Measurements from ENCODE around the gene COL21A1.
A peak's percentile ranks its signal among the peaks of the same experiment; 100 is the strongest.
"Not testable (repeated sequence)": the region's sequence is repeated elsewhere in the genome, so short reads cannot be mapped to it uniquely, and the experiment has no call there.

The COL21A1 gene

GRCh38 chr6:56246881-56247653, at the start of gene COL21A1:
COL21A1 (minus strand) TSS chr6:56247580; CDS start chr6:56182618, 64,962 bp downstream.
- no peak for DNase-seq

DNA sequence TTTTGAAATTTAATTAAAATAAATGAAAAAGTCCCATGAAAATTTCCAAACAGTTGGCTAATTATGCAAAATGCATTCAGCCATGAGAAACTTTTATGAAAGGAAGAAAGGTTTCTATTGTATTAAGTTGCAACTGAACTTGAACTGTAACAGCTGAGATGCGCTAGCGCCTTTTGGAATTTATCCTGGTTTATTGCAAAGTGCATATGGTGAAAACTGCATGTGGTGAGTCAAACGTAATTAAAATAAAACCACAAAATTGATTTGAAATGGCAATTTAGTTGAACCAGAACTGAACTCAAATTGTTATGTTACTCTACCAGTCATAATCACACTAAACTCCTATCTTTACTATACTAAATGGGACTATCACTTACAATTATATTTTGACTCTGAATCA, 46.4 kb upstream of the COL21A1 start:
- DNase-seq: no peak

- peak in 1 of 2 donors; percentile 3 for DNase-seq
These were observed 45.3 kb upstream of the COL21A1 start for GRCh38 chr6:56292505-56293181.

DNA sequence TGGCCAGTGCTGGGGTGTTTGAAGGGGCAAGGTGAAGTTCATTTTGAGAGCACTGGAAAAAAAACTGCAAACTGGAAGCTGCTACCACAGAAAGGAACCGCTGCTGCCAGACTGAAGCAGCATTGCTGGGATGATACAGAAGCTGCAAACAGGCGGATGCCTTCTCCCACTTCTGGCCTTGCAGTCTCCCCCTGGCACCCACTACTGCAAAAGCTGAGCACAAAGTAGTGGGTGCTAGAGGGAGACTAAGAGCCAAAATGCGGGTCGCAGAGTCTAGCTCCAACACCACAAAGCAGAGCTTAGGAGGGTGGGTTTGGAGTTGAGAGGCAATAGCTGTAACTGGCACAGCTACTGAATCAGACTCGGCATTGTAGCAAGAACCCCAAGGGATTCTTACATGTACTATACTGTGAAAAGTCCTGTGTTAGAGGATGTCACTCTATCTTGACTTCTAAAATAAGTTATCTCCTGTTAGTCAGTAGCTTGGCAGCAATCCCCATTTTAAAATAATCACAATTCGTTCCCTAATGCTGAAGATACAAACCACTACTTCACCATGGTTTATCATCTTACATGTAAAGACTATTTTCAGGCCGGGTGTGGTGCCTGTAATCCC, 44.0 kb upstream of the COL21A1 start:
- DNase-seq: no peak

DNA sequence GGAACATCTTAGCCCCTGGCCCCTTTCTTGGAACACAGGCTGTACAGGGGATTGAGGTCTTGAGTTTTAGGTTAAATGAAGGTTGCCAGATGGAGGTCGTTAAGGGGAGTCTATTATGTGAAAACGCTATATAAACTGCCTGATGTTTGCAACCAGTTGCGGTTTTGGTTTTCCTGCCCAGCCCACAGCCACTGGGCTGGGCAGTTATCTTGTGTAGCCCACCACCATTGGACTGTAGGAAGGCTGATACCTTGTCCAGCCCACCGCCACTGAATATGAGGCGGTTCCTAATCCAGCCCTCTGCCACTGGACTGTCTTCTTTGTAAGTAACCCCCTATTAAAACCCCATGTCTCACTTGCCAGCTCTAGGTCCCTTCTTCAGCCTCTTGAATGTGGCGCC, 42.3 kb upstream of the COL21A1 start:
- DNase-seq: no peak

GRCh38 chr6:56288347-56288746, 41.0 kb upstream of the COL21A1 start:
- no peak for DNase-seq

GRCh38 chr6:56282391-56282790, 35.0 kb upstream of the COL21A1 start:
- no peak for DNase-seq

GRCh38 chr6:56280126-56280525, 32.7 kb upstream of the COL21A1 start:
- DNase-seq: no peak

- no peak for DNase-seq
These were observed 32.1 kb upstream of the COL21A1 start for GRCh38 chr6:56279331-56280080.

- DNase-seq: no peak
These were observed 30.8 kb upstream of the COL21A1 start for GRCh38 chr6:56278171-56278591.

DNA sequence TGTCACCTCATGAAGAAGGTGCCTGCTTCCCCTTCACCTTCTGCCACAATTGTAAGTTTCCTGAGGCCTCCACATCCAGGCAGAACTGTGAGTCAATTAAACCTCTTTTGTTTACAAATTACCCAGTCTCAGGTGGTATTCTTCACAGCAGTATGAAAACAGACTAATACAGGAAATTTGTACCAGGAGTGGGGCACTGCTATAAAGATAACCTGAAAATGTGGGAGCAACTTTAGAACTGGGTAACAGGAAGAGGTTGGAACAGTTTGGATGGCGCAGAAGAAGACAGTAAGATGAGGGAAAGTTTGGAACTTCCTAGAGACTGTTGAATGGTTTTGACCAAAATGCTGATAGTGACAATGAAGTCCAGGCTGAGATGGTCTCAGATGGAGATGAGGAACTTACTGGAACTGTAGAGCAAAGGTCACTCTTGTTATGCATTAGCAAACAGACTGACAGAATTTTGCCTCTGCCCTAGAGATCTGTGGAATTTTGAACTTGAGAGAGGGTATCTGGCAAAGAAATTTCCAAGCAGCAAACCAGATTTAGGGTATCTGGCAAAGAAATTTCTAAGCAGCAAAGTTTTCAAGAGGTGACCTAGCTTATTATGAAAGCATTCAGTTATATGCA, 23.5 kb upstream of the COL21A1 start:
- no peak for DNase-seq

DNA sequence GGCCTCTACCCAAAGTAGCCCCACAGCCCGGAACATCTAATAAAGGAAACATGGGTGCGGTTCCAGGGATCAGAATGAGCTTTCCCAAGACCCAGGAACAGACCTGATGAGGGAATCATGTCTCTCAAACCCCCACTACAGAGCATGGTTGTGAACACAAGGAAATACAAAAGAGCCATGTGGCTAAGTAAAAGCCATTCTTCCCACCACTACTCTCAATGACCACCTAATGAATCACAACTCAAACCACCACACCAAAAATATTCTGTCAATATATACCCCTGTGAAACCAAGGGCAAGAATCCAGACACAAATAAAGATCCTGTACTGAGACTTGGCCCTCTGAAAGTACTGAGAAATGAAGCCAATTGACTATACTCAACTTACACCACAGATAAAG, 20.9 kb upstream of the COL21A1 start:
- DNase-seq: no peak

DNA sequence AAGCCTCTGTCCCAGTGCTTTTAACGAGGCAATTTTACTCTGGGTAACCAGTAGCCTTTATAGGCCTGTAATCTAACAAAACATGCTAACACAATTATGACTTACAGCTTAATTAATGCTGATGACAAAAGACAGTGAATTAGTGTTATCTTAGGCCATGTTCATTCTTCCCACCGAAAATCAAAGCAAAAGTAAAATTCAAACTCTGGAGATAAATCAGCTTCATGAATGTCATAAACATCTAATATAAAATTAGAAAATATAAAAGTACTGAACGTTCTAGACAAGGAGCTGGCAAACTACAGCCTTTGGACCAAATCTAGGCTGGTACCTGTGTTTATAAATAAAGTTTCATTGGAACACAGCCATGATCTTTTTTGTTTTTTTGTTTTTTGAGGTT, 18.6 kb upstream of the COL21A1 start:
- DNase-seq: no peak

DNA sequence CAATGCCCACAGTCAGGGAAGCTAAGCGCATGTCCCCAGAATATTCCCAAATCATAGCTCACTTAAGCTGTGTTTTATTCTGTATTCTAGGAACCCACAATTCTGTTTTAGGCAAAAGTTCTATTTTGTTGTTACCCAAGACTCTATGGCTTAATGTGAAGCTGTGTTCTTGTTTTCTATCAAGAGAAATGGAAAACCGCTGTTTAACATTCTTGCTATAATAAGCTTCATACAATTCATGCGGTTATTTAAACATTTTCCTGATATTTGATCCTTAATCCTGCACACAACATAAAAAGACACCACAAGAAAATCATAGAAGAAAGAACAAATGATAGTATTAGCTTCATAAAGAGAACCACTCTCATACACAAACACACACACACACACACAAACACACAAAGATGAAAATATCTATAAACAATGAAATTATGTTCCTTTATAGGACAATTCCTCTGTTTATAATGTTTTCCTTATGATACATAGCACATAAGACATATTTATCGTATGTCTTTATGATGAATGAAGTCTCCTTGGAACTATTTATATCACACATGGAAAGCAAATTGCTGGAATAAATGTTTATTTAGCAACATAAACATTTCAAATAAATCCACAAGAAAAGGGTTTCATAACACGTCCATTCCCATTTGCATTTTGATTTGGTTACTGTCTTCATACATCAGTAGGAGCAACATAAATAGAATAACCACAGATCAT, 16.4 kb upstream of the COL21A1 start:
- DNase-seq: no peak

DNA sequence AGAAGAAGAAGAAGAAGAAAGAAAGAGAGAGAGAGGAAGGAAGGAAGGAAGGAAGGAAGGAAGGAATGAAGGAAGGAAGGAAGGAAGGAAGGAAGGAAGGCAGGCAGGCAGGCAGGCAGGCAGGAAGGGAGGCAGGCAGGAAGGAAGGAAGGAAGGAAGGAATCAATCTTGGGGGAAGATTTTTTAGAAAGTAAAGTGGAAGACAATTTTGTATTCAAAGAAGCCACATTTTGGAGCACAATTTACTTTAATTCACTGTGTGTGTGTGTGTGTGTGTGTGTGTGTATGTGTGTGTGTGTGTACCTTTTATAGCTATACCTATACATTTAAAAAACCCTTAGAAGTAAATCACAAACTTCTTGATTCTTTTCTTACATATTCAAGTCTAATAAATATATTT, 13.2 kb upstream of the COL21A1 start:
- DNase-seq: not testable (repeated sequence)

GRCh38 chr6:56259234-56260077, 12.1 kb upstream of the COL21A1 start:
- DNase-seq: no peak

DNA sequence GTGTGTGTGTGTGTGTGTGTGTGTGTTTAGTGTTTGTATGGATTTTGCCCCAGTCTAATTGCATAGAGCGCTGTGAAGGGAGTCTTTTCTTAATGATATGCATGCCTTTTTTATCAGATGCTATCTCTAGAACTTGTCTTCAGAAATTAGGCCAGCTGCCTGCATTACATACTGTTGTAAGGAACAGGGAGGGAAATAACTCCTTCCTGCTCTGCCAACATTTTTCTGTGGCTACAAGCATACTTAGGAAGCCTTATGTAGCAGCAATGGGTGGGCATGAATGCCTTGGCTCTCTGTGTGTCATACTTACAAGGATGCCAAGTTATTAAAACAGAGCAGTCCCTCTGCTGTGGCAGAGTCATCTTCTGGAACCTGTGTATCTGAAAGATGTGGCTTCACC, 8.0 kb upstream of the COL21A1 start:
- DNase-seq: no peak

DNA sequence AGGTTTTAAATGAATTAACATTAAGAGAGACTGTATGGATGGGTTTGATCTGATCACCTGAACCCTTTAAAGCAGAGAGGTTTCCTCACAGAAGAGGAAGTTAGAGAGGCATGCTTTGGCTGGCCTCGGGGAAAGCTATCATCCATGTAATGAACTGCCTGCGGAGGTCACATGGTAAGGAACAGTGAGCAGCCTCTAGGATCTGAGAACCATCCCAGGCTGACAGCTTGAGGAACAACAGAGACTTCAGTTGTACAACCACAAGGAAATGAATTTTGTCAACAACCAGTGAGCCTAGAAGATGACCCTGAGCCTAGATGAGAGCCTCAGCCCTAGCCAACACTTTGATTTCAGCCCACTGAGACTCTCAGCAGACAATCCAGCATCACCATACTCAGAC, 2.9 kb upstream of the COL21A1 start:
- DNase-seq: no peak

DNA sequence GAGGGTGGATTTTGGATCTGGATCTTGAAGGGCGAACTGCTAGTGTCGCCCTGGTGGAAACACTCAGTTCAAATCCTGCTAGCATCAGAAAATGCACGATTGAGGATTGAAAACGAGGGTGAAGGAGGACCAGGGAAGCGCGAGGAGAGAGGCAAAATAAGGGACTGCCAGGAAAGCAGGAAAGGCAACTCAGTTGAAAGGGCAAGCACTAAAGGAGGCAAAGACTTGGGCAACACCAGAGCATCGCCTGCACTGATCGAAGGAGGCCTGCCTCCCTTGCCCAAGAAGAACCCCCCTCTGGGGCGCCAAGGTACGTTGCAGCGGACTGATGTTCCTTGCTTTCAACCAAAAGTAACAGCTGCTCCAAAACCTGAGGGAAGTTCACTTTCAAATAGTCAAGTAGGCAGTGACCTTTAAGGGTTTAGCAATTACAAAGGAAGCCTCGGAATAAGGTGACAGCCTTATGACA, 308 bp upstream of the COL21A1 start:
- no peak for DNase-seq

- DNase-seq: no peak
These were observed 869 bp downstream of the COL21A1 start for GRCh38 chr6:56246541-56246880.

GRCh38 chr6:56245903-56246351, 1.5 kb downstream of the COL21A1 start:
- no peak for DNase-seq
